ENCODE measurements around the gene DSTYK. TPM values are rescaled to one million over a fixed set of nuclear protein-coding genes. Genes with fewer than 3 reads are reported as not detected.

Gene DSTYK
- total RNA-seq, 1 donor from 2014 or later = 13.0 TPM

- no peak overlapping the region for H3K4me3 ChIP-seq
- H3F3A ChIP-seq (ENCODE audit: low read depth) = peaks cover 31% of the 10 kb centered on the region
- Mint-ChIP-seq H3K9me3 (no peaks in the 10 kb centered on the region), H3K4me1 (peaks cover 44% of the 10 kb centered on the region), H3K27ac (no peak overlapping the region), H3K36me3 (peaks cover 10% of the 10 kb centered on the region), H3K27me3 (ENCODE audit: insufficient read depth, low read depth) (no peaks in the 10 kb centered on the region), H3K4me3 (no peak overlapping the region)
- no peak overlapping the region for H3K9ac ChIP-seq
- H3K27ac ChIP-seq = no peak overlapping the region
- peaks cover 59% of the 10 kb centered on the region for H3K79me2 ChIP-seq (ENCODE audit: low read depth)
- TF ChIP-seq, protein P1, sequence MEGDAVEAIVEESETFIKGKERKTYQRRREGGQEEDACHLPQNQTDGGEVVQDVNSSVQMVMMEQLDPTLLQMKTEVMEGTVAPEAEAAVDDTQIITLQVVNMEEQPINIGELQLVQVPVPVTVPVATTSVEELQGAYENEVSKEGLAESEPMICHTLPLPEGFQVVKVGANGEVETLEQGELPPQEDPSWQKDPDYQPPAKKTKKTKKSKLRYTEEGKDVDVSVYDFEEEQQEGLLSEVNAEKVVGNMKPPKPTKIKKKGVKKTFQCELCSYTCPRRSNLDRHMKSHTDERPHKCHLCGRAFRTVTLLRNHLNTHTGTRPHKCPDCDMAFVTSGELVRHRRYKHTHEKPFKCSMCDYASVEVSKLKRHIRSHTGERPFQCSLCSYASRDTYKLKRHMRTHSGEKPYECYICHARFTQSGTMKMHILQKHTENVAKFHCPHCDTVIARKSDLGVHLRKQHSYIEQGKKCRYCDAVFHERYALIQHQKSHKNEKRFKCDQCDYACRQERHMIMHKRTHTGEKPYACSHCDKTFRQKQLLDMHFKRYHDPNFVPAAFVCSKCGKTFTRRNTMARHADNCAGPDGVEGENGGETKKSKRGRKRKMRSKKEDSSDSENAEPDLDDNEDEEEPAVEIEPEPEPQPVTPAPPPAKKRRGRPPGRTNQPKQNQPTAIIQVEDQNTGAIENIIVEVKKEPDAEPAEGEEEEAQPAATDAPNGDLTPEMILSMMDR (IDR thresholded peaks at IDR 0.05) = no peak
- TF ChIP-seq EZH2 (IDR thresholded peaks at IDR 0.05) = no peak
- no peak for TF ChIP-seq EZH2phosphoT487 (IDR thresholded peaks at IDR 0.05)
- DNase-seq (ENCODE audit: low spot score) = no peak
- peaks cover 51% of the 10 kb centered on the region for H3K4me1 ChIP-seq
- no peak overlapping the region for H3K4me2 ChIP-seq
- H2AFZ ChIP-seq (replicated peaks) = no peak overlapping the region
- peaks cover 63% of the 10 kb centered on the region for H4K20me1 ChIP-seq (ENCODE audit: low read depth)
- H3K27me3 ChIP-seq = no peaks in the 10 kb centered on the region
- no peaks in the 10 kb centered on the region for H3K9me3 ChIP-seq (ENCODE audit: low read depth)
- no peaks in the 10 kb centered on the region for H3K36me3 ChIP-seq
Observed at GRCh38 chr1:205188596-205188995, 22.9 kb downstream of the DSTYK start.

GRCh38 chr1:205188098-205188497, 23.4 kb downstream of the DSTYK start:
- no peak for DNase-seq (ENCODE audit: low spot score)
- TF ChIP-seq, protein P1 (IDR thresholded peaks at IDR 0.05) = no peak
- TF ChIP-seq EZH2phosphoT487 (IDR thresholded peaks at IDR 0.05) = no peak
- TF ChIP-seq EZH2 (IDR thresholded peaks at IDR 0.05) = no peak
- Mint-ChIP-seq H3K36me3 (peaks cover 14% of the 10 kb centered on the region), H3K4me3 (no peak overlapping the region), H3K27ac (no peak overlapping the region), H3K9me3 (no peaks in the 10 kb centered on the region), H3K4me1 (peaks cover 41% of the 10 kb centered on the region), H3K27me3 (ENCODE audit: insufficient read depth, low read depth) (no peaks in the 10 kb centered on the region)
- no peak overlapping the region for H3K4me2 ChIP-seq
- H3K27ac ChIP-seq = no peak overlapping the region
- no peaks in the 10 kb centered on the region for H3K27me3 ChIP-seq
- no peak overlapping the region for H3K9ac ChIP-seq
- no peaks in the 10 kb centered on the region for H3K9me3 ChIP-seq (ENCODE audit: low read depth)
- H3K79me2 ChIP-seq (ENCODE audit: low read depth) = peaks cover 59% of the 10 kb centered on the region
- H4K20me1 ChIP-seq (ENCODE audit: low read depth) = peaks cover 58% of the 10 kb centered on the region
- H3F3A ChIP-seq (ENCODE audit: low read depth) = peaks cover 26% of the 10 kb centered on the region
- peaks cover 46% of the 10 kb centered on the region for H3K4me1 ChIP-seq
- H2AFZ ChIP-seq (replicated peaks) = no peak overlapping the region
- no peaks in the 10 kb centered on the region for H3K36me3 ChIP-seq
- H3K4me3 ChIP-seq = no peak overlapping the region

GRCh38 chr1:205187420-205187819, 24.1 kb downstream of the DSTYK start:
- Mint-ChIP-seq H3K36me3 (peaks cover 19% of the 10 kb centered on the region), H3K9me3 (no peaks in the 10 kb centered on the region), H3K4me3 (no peak overlapping the region), H3K27ac (no peak overlapping the region), H3K27me3 (ENCODE audit: insufficient read depth, low read depth) (no peaks in the 10 kb centered on the region), H3K4me1 (peaks cover 35% of the 10 kb centered on the region)
- Histone ChIP-seq H3K27me3 (no peaks in the 10 kb centered on the region), H3K9ac (no peak overlapping the region), H3K4me3 (no peak overlapping the region), H3K27ac (no peak overlapping the region), H3K4me2 (no peak overlapping the region), H3F3A (ENCODE audit: low read depth) (peaks cover 19% of the 10 kb centered on the region), H3K36me3 (no peaks in the 10 kb centered on the region), H2AFZ (replicated peaks) (no peak overlapping the region), H3K9me3 (ENCODE audit: low read depth) (no peaks in the 10 kb centered on the region), H3K79me2 (ENCODE audit: low read depth) (peaks cover 59% of the 10 kb centered on the region), H4K20me1 (ENCODE audit: low read depth) (peaks cover 51% of the 10 kb centered on the region), H3K4me1 (peaks cover 41% of the 10 kb centered on the region)
- no peak for DNase-seq (ENCODE audit: low spot score)
- TF ChIP-seq EZH2 (IDR thresholded peaks at IDR 0.05) (no peak), EZH2phosphoT487 (IDR thresholded peaks at IDR 0.05) (no peak)
- TF ChIP-seq, protein P1 (IDR thresholded peaks at IDR 0.05) = no peak

Measured in neural progenitor cell (in vitro differentiated cells).